ENCODE results near the gene SCLY.

SCLY gene

GRCh38 chr2:238085899-238086298 lies 25.1 kb downstream of the SCLY start:
- TF ChIP-seq CTCF (IDR thresholded peaks at IDR 0.05; ENCODE audit: extremely low read depth, insufficient read depth, missing control alignments): no peak
- in situ Hi-C loops (cut with MboI; ENCODE audit: low pct_unique_long_range_greater_than_20kb, low sequenced_read_pairs, unreplicated experiment): no loop called here

GRCh38 chr2:238087211-238087610 lies 26.4 kb downstream of the SCLY start:
- in situ Hi-C loops (cut with MboI; ENCODE audit: low pct_unique_long_range_greater_than_20kb, low sequenced_read_pairs, unreplicated experiment): no loop called here
- no peak for TF ChIP-seq CTCF (IDR thresholded peaks at IDR 0.05; ENCODE audit: extremely low read depth, insufficient read depth, missing control alignments)
- DNase-seq (ENCODE audit: low spot score): no peak

More at GRCh38 chr2:238085899-238086298, 25.1 kb downstream of the SCLY start:
- no peak for DNase-seq (ENCODE audit: low spot score)

GRCh38 chr2:238090887-238091286 lies 30.1 kb downstream of the SCLY start:
- in situ Hi-C loops (cut with MboI; ENCODE audit: low pct_unique_long_range_greater_than_20kb, low sequenced_read_pairs, unreplicated experiment): no loop called here
- no peak for TF ChIP-seq CTCF (IDR thresholded peaks at IDR 0.05; ENCODE audit: extremely low read depth, insufficient read depth, missing control alignments)

GRCh38 chr2:238091436-238092060 lies 30.7 kb downstream of the SCLY start:
- in situ Hi-C loops (cut with MboI; ENCODE audit: low pct_unique_long_range_greater_than_20kb, low sequenced_read_pairs, unreplicated experiment): no loop called here
- peak; percentile 4 for DNase-seq (ENCODE audit: low spot score)
- no peak for TF ChIP-seq CTCF (IDR thresholded peaks at IDR 0.05; ENCODE audit: extremely low read depth, insufficient read depth, missing control alignments)

More at GRCh38 chr2:238090887-238091286, 30.1 kb downstream of the SCLY start:
- DNase-seq (ENCODE audit: low spot score): no peak

- DNase-seq (ENCODE audit: low spot score): no peak
- in situ Hi-C loops (cut with MboI; ENCODE audit: low pct_unique_long_range_greater_than_20kb, low sequenced_read_pairs, unreplicated experiment): no loop called here
- no peak for TF ChIP-seq CTCF (IDR thresholded peaks at IDR 0.05; ENCODE audit: extremely low read depth, insufficient read depth, missing control alignments)
These were observed 31.8 kb downstream of the SCLY start for GRCh38 chr2:238092486-238093035.

- DNase-seq (ENCODE audit: low spot score): peak; percentile 16
- no peak for TF ChIP-seq CTCF (IDR thresholded peaks at IDR 0.05; ENCODE audit: extremely low read depth, insufficient read depth, missing control alignments)
- in situ Hi-C loops (cut with MboI; ENCODE audit: low pct_unique_long_range_greater_than_20kb, low sequenced_read_pairs, unreplicated experiment): no loop called here
These were observed 32.7 kb downstream of the SCLY start for GRCh38 chr2:238093181-238094140.
